ENCODE measurements around the gene PTGES.

DNA sequence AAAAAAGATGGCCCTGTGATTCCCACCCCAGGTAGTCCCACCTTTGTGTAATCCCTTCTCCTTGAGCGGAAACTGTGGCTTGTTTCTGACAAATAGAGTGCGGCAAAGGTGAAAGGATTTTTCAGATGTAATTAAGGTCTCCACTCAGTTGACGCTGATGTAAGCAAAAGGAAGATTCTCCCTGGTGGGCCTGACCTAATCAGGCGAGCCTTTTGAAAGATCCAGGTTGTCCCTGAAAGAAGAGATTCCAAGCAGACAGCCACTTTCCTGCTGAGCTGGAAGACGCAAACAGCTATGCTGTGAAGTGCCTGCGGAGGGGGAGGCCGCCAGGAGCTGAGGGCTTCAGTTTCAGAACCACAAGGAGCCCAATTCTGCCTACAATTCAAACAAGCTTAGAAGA lies 24.1 kb downstream of the PTGES start:
- TF ChIP-seq, protein P1, sequence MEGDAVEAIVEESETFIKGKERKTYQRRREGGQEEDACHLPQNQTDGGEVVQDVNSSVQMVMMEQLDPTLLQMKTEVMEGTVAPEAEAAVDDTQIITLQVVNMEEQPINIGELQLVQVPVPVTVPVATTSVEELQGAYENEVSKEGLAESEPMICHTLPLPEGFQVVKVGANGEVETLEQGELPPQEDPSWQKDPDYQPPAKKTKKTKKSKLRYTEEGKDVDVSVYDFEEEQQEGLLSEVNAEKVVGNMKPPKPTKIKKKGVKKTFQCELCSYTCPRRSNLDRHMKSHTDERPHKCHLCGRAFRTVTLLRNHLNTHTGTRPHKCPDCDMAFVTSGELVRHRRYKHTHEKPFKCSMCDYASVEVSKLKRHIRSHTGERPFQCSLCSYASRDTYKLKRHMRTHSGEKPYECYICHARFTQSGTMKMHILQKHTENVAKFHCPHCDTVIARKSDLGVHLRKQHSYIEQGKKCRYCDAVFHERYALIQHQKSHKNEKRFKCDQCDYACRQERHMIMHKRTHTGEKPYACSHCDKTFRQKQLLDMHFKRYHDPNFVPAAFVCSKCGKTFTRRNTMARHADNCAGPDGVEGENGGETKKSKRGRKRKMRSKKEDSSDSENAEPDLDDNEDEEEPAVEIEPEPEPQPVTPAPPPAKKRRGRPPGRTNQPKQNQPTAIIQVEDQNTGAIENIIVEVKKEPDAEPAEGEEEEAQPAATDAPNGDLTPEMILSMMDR (IDR thresholded peaks at IDR 0.05) = no peak
- TF ChIP-seq EP300 (IDR thresholded peaks at IDR 0.05) = no peak
- no peak for TF ChIP-seq POLR2AphosphoS5 (IDR thresholded peaks at IDR 0.05)
